H9 (cell line): ENCODE data around the gene ANKRD22. TPM values are rescaled to one million over a fixed set of nuclear protein-coding genes. Genes with fewer than 3 reads are reported as not detected.

Source experiments
- DNase-seq: peaks from one replicate; pipeline ENCODE4 v3.0.0-alpha.2; 2017
- H2AFZ ChIP-seq: one replicate; pipeline ENCODE4 v1.6.1; 2013; ENCODE audit warnings: mild to moderate bottlenecking, low read length, control low read depth, moderate library complexity
- H2AK5ac ChIP-seq: 2 replicates; pipeline ENCODE4 v1.6.1; 2013; ENCODE audit warnings: low read length, control low read depth, mixed read lengths; ENCODE audit not compliant: insufficient read length
- H2BK120ac ChIP-seq: one replicate; pipeline ENCODE4 v1.6.1; 2013; ENCODE audit warnings: low read depth, mild to moderate bottlenecking, low read length, control low read depth, inconsistent platforms; ENCODE audit not compliant: poor library complexity, severe bottlenecking
- H2BK12ac ChIP-seq: 2 replicates; pipeline ENCODE4 v1.6.1; 2013; ENCODE audit warnings: low read length, control low read depth, mixed read lengths, low read depth; ENCODE audit not compliant: insufficient read length
- H2BK15ac ChIP-seq: 2 replicates; pipeline ENCODE4 v1.6.1; 2013; ENCODE audit warnings: low read depth, low read length, control low read depth
- H2BK20ac ChIP-seq: one replicate; pipeline ENCODE4 v1.6.1; 2013; ENCODE audit warnings: low read depth, mild to moderate bottlenecking, low read length, control low read depth, inconsistent platforms; ENCODE audit not compliant: poor library complexity, severe bottlenecking
- H2BK5ac ChIP-seq: 2 replicates; pipeline ENCODE4 v1.6.1; 2013; ENCODE audit warnings: low read length, control low read depth, mixed read lengths; ENCODE audit not compliant: insufficient read length
- H3K14ac ChIP-seq: 2 replicates; pipeline ENCODE4 v1.6.1; 2013; ENCODE audit warnings: low read length, control low read depth; ENCODE audit not compliant: insufficient read depth
- H3K18ac ChIP-seq: 2 replicates; pipeline ENCODE4 v1.6.1; 2013; ENCODE audit warnings: low read depth, mild to moderate bottlenecking, mixed read lengths, low read length, control low read depth; ENCODE audit not compliant: insufficient read length
- H3K23ac ChIP-seq: 2 replicates; pipeline ENCODE4 v1.6.1; 2013; ENCODE audit warnings: low read length, control low read depth, mixed read lengths, low read depth; ENCODE audit not compliant: insufficient read length
- H3K23me2 ChIP-seq: 2 replicates; pipeline ENCODE4 v1.6.1; 2013; ENCODE audit warnings: low read depth, mild to moderate bottlenecking, mixed read lengths, low read length, control low read depth; ENCODE audit not compliant: insufficient read length, poor library complexity, severe bottlenecking
- H3K27ac ChIP-seq: 2 replicates; pipeline ENCODE4 v1.5.1; 2013; ENCODE audit warnings: low read length, control low read depth, mixed read lengths, low read depth; ENCODE audit not compliant: insufficient read length
- H3K27me3 ChIP-seq: 2 replicates; pipeline ENCODE4 v1.6.1; 2013; ENCODE audit warnings: low read length, control low read depth, inconsistent platforms; ENCODE audit not compliant: insufficient read depth
- H3K4ac ChIP-seq: 2 replicates; pipeline ENCODE4 v1.6.1; 2013; ENCODE audit warnings: low read depth, mild to moderate bottlenecking, control low read depth, inconsistent platforms, low read length, moderate library complexity
- H3K4me1 ChIP-seq: 2 replicates; pipeline ENCODE4 v1.6.1; 2013; ENCODE audit warnings: low read length, control low read depth, inconsistent platforms; ENCODE audit not compliant: insufficient read depth
- H3K4me2 ChIP-seq: 2 replicates; pipeline ENCODE4 v1.6.1; 2013; ENCODE audit warnings: low read length, control low read depth, mixed read lengths; ENCODE audit not compliant: insufficient read length, insufficient read depth
- H3K56ac ChIP-seq: 2 replicates; pipeline ENCODE4 v1.6.1; 2013; ENCODE audit warnings: low read depth, mild to moderate bottlenecking, mixed read lengths, low read length, control low read depth; ENCODE audit not compliant: insufficient read length
- H3K79me1 ChIP-seq: 2 replicates; pipeline ENCODE4 v1.6.1; 2013; ENCODE audit warnings: low read depth, mild to moderate bottlenecking, moderate library complexity, low read length, control low read depth, inconsistent platforms; ENCODE audit not compliant: insufficient read depth, poor library complexity, severe bottlenecking
- H3K79me2 ChIP-seq: 2 replicates; pipeline ENCODE4 v1.6.1; 2013; ENCODE audit warnings: low read length, control low read depth, inconsistent platforms; ENCODE audit not compliant: insufficient read depth
- H3K9ac ChIP-seq: 2 replicates; pipeline ENCODE4 v1.6.1; 2013; ENCODE audit warnings: low read length, control low read depth, mixed read lengths; ENCODE audit not compliant: insufficient read length; ENCODE audit errors: extremely low read depth
- H3K9me3 ChIP-seq: one replicate; pipeline ENCODE4 v1.6.1; 2013; ENCODE audit warnings: low read depth, low read length, inconsistent platforms; ENCODE audit not compliant: control insufficient read depth
- H3T11ph ChIP-seq: one replicate; pipeline ENCODE4 v1.6.1; 2013; ENCODE audit warnings: mild to moderate bottlenecking, low read length, control low read depth, inconsistent platforms
- H4K20me1 ChIP-seq: one replicate; pipeline ENCODE4 v1.6.1; 2013; ENCODE audit not compliant: control insufficient read depth, insufficient read length, insufficient read depth
- H4K5ac ChIP-seq: 2 replicates; pipeline ENCODE4 v1.6.1; 2013; ENCODE audit warnings: low read depth, mild to moderate bottlenecking, mixed read lengths, low read length, control low read depth; ENCODE audit not compliant: insufficient read length
- H4K8ac ChIP-seq: replicated peaks from 2 replicates; pipeline ENCODE4 v1.6.1; 2013; ENCODE audit warnings: low read length, control low read depth, mixed read lengths, low read depth; ENCODE audit not compliant: insufficient read length
- H4K91ac ChIP-seq: 2 replicates; pipeline ENCODE4 v1.6.1; 2013; ENCODE audit warnings: low read depth, mild to moderate bottlenecking, moderate library complexity, mixed read lengths, low read length, control low read depth; ENCODE audit not compliant: insufficient read length
- H3K27ac Mint-ChIP-seq, 3 experiments: 2 replicates in 2 of 3; 3 replicates in 1 of 3; pipeline ENCODE4 v1.8.0; 2020 to 2021; ENCODE audit warnings: mixed read lengths in 3 of 3, mild to moderate bottlenecking in 1 of 3, moderate library complexity in 1 of 3
- H3K27me3 Mint-ChIP-seq: 2 replicates; pipeline ENCODE4 v1.8.0; 2021; ENCODE audit warnings: low read depth, mild to moderate bottlenecking, moderate library complexity, mixed read lengths
- H3K36me3 Mint-ChIP-seq, 3 experiments: 2 replicates in 2 of 3; 3 replicates in 1 of 3; pipeline ENCODE4 v1.8.0; 2020 to 2021; ENCODE audit warnings: low read depth in 3 of 3, mixed read lengths in 3 of 3; ENCODE audit not compliant: insufficient read depth in 1 of 3
- H3K4me1 Mint-ChIP-seq, 2 experiments: 2 replicates each; pipeline ENCODE4 v1.8.0; 2020; ENCODE audit warnings: mixed read lengths in 2 of 2
- H3K4me3 Mint-ChIP-seq, 2 experiments: 2 replicates in 1 of 2; 3 replicates in 1 of 2; pipeline ENCODE4 v1.8.0; 2020 to 2021; ENCODE audit warnings: mild to moderate bottlenecking in 2 of 2, mixed read lengths in 2 of 2, moderate library complexity in 1 of 2
- H3K9me3 Mint-ChIP-seq, 2 experiments: 2 replicates in 1 of 2; 3 replicates in 1 of 2; pipeline ENCODE4 v1.8.0; 2020; ENCODE audit warnings: mild to moderate bottlenecking in 2 of 2, mixed read lengths in 2 of 2, moderate library complexity in 1 of 2
- CTCF ChIP-seq: fragments of 200-600 bp; sonication (generic); conservative IDR thresholded peaks from 3 replicates; pipeline ENCODE4 v1.8.0; 2021; ENCODE audit warnings: antibody characterized with exemption, mild to moderate bottlenecking
- WGBS: extraction: QIAGEN DNeasy Blood & Tissue Kit; methylation state at CpG from one replicate; pipeline ENCODE4 v1.1.7; 2013; ENCODE audit warnings: missing lambda C conversion rate, low lambda C conversion rate, mixed read lengths; ENCODE audit not compliant: insufficient read length; ENCODE audit errors: extremely low coverage; 5-methylcytosine and 5-hydroxymethylcytosine counted together
- total RNA-seq: library from RNA; stranded (reverse); gene quantifications from 2 replicates; pipeline ENCODE4 v1.2.1, GENCODE V29; 2021

Gene ANKRD22
- total RNA-seq, 1 experiment from 2014 or later, result not detected

GRCh38 chr10:88833156-88833555 is 18.5 kb downstream of the ANKRD22 start:
- no peak overlapping the region for H2BK5ac ChIP-seq
- Mint-ChIP-seq H3K36me3 (no peaks in the 10 kb centered on the region), H3K27me3 (peaks cover 1% of the 10 kb centered on the region; the same call in 1 of the 2 replicates), H3K27ac (no peak overlapping the region), H3K4me1 (0 out of 4 replicates have a peak, but pooled peaks cover 0 to 2% of the 10 kb centered on the region in 2 experiments), H3K4me3 (no peak overlapping the region), H3K9me3 (no peaks in the 10 kb centered on the region)
- no peak overlapping the region for H2BK120ac ChIP-seq
- H3K23me2 ChIP-seq, result no peaks in the 10 kb centered on the region
- no peak overlapping the region for H4K91ac ChIP-seq
- H4K20me1 ChIP-seq, result no peaks in the 10 kb centered on the region
- no peak overlapping the region for H4K8ac ChIP-seq
- H3K4me2 ChIP-seq, result no peak overlapping the region
- no peaks in the 10 kb centered on the region for H3K4me1 ChIP-seq
- H3K27me3 ChIP-seq, result no peaks in the 10 kb centered on the region
- H3K9ac ChIP-seq, result no peak overlapping the region
- H2BK12ac ChIP-seq, result no peak overlapping the region
- H3K9me3 ChIP-seq, result no peaks in the 10 kb centered on the region
- no peak overlapping the region for H4K5ac ChIP-seq
- H3K23ac ChIP-seq, result no peak overlapping the region
- H3K56ac ChIP-seq, result no peak overlapping the region
- no peak overlapping the region for H3T11ph ChIP-seq
- no peak for TF ChIP-seq CTCF
- no peak overlapping the region for H2AK5ac ChIP-seq
- H3K4ac ChIP-seq, result no peak overlapping the region
- no peak overlapping the region for H3K18ac ChIP-seq
- WGBS, result no CpG with 5 or more reads among the region's 2 CpGs
- no peaks in the 10 kb centered on the region for H3K79me1 ChIP-seq
- no peak overlapping the region for H3K14ac ChIP-seq
- H3K27ac ChIP-seq, result no peak overlapping the region
- H2BK20ac ChIP-seq, result no peak overlapping the region
- H3K79me2 ChIP-seq, result no peaks in the 10 kb centered on the region
- no peak for DNase-seq
- no peak overlapping the region for H2AFZ ChIP-seq
- no peak overlapping the region for H2BK15ac ChIP-seq
